T-cell (primary cell): ENCODE measurements around the gene PRTN3. TPM values are rescaled to one million over a fixed set of nuclear protein-coding genes. Genes with fewer than 3 reads are reported as not detected.

Source experiments
- ATAC-seq, 4 experiments: fragments of 200-7000 bp in 3 of 4; fragments of 150-1000 bp in 1 of 4; cut with Tn5 transposase; replicated peaks in 1 of 4; 1 replicate in 3 of 4; 2 replicates in 1 of 4; pipeline ENCODE4 v1.10.0; 2021; ENCODE audit warnings: moderate library complexity in 3 of 4, mild to moderate bottlenecking in 2 of 4, moderate number of reproducible peaks in 1 of 4
- CTCF ChIA-PET, 2 donors: fragments of 300-600 bp; sonication (Branson Sonifier 250); formaldehyde crosslinking; loops; one replicate each; lab custom pipeline; 2022; ENCODE audit warnings: antibody characterized with exemption in 2 of 2; lab: Charles Lee
- POLR2A ChIA-PET, 2 donors: fragments of 300-600 bp; sonication (Branson Sonifier 250); formaldehyde crosslinking; loops; one replicate each; lab custom pipeline; 2022; ENCODE audit warnings: antibody characterized with exemption in 2 of 2; lab: Charles Lee
- DNase-seq, 35 experiments: peaks; one replicate each; pipeline versions ENCODE4 v3.0.0 to v3.0.0-alpha.2; 2013 to 2023
- H3K27ac ChIP-seq: one replicate; pipeline ENCODE4 v1.5.1; 2013; ENCODE audit warnings: low read length
- H3K27me3 ChIP-seq, 2 experiments: replicated peaks in 1 of 2; 1 replicate in 1 of 2; 2 replicates in 1 of 2; pipeline versions ENCODE4 v1.6.1 to v1.7.0; 2013; ENCODE audit warnings: low read length in 1 of 2, mixed read lengths in 1 of 2; ENCODE audit not compliant: control insufficient read depth in 2 of 2, insufficient read depth in 2 of 2; ENCODE audit errors: extremely low read depth in 1 of 2
- H3K36me3 ChIP-seq, 2 donors: 1 replicate in 1 of 2; 2 replicates in 1 of 2; pipeline versions ENCODE4 v1.6.1 to v1.7.0; 2013; ENCODE audit warnings: low read length in 1 of 2; ENCODE audit not compliant: control insufficient read depth in 2 of 2, insufficient read depth in 1 of 2; ENCODE audit errors: extremely low read depth in 1 of 2
- H3K4me1 ChIP-seq, 2 experiments: 1 replicate in 1 of 2; 2 replicates in 1 of 2; pipeline versions ENCODE4 v1.6.1 to v1.7.0; 2013; ENCODE audit warnings: low read length in 2 of 2, mixed read lengths in 1 of 2; ENCODE audit not compliant: insufficient read depth in 2 of 2, control insufficient read depth in 1 of 2; ENCODE audit errors: extremely low read depth in 1 of 2
- H3K4me3 ChIP-seq, 2 donors: 1 replicate in 1 of 2; 2 replicates in 1 of 2; pipeline versions ENCODE4 v1.5.1 to v1.7.0; 2013; ENCODE audit warnings: mild to moderate bottlenecking in 2 of 2, low read length in 1 of 2, moderate library complexity in 1 of 2; ENCODE audit not compliant: control insufficient read depth in 1 of 2; ENCODE audit errors: extremely low read depth in 1 of 2
- H3K9me3 ChIP-seq: 2 replicates; pipeline ENCODE4 v1.7.0; 2013
- H3K27ac Mint-ChIP-seq, 2 donors: one replicate each; pipeline ENCODE4 v1.8.0; 2020 to 2021; ENCODE audit warnings: mild to moderate bottlenecking in 2 of 2, mixed read lengths in 2 of 2
- H3K27me3 Mint-ChIP-seq, 2 donors: one replicate each; pipeline ENCODE4 v1.8.0; 2021 to 2022; ENCODE audit warnings: mixed read lengths in 2 of 2
- H3K36me3 Mint-ChIP-seq: one replicate; pipeline ENCODE4 v1.8.0; 2021; ENCODE audit warnings: mixed read lengths
- H3K4me1 Mint-ChIP-seq, 3 donors: one replicate each; pipeline ENCODE4 v1.8.0; 2020 to 2022; ENCODE audit warnings: mixed read lengths in 3 of 3, mild to moderate bottlenecking in 1 of 3
- H3K4me3 Mint-ChIP-seq, 3 donors: one replicate each; pipeline ENCODE4 v1.8.0; 2020 to 2022; ENCODE audit warnings: mild to moderate bottlenecking in 3 of 3, mixed read lengths in 3 of 3, moderate library complexity in 3 of 3
- H3K9me3 Mint-ChIP-seq, 3 donors: one replicate each; pipeline ENCODE4 v1.8.0; 2020 to 2022; ENCODE audit warnings: mixed read lengths in 3 of 3
- WGBS: methylation state at CpG from one replicate; pipeline ENCODE4 v1.1.5; 2013; ENCODE audit warnings: missing lambda C conversion rate; ENCODE audit not compliant: insufficient coverage; 5-methylcytosine and 5-hydroxymethylcytosine counted together
- total RNA-seq, 35 experiments: library from RNA in 6 of 35; stranded (reverse) in 6 of 35; fragments of 120-200 nt in 1 of 35; gene quantifications; one replicate each; pipeline versions ENCODE4 v1.2.1 to v1.2.4 and lab custom pipeline; 2013 to 2026

PRTN3 gene
- total RNA-seq, 5 donors from 2014 or later (not counting 1 experiment from before 2014, with no cell fraction given): 0.50 TPM; not detected in 4

GRCh38 chr19:806815-807421, 33.9 kb upstream of the PRTN3 start:
- POLR2A ChIA-PET: no interaction called here
- H3K27ac Mint-ChIP-seq: peak overlapping the region; percentile 22 to 63
- Histone ChIP-seq H3K27ac (no peak overlapping the region), H3K27me3 (no peaks in the 10 kb centered on the region), H3K36me3 (peaks cover 77 to 91% of the 10 kb centered on the region in 2 donors), H3K4me3 (no peak overlapping the region), H3K4me1 (peaks cover 7 to 22% of the 10 kb centered on the region in 2 experiments), H3K9me3 (no peaks in the 10 kb centered on the region)
- H3K4me1 Mint-ChIP-seq: peaks cover 17 to 35% (median 27%) of the 10 kb centered on the region in 3 donors
- H3K27me3 Mint-ChIP-seq: no peaks in the 10 kb centered on the region
- no peaks in the 10 kb centered on the region for H3K9me3 Mint-ChIP-seq
- ATAC-seq (no peak), DNase-seq (no peak)
- CTCF ChIA-PET: no interaction called here
- 94% methylated on average over 20 of the region's 34 CpGs for WGBS
- peak overlapping the region in 1 of 3 donors; percentile 10 for H3K4me3 Mint-ChIP-seq
- H3K36me3 Mint-ChIP-seq: peaks cover 27% of the 10 kb centered on the region

GRCh38 chr19:807627-808422, 33.0 kb upstream of the PRTN3 start:
- H3K9me3 ChIP-seq: no peaks in the 10 kb centered on the region
- no peak for ATAC-seq
- H3K27me3 ChIP-seq: no peaks in the 10 kb centered on the region
- peaks cover 8 to 25% (median 18%) of the 10 kb centered on the region in 3 donors for H3K4me1 Mint-ChIP-seq
- ChIA-PET POLR2A (no interaction called here), CTCF (no interaction called here)
- H3K27ac ChIP-seq: no peak overlapping the region
- H3K9me3 Mint-ChIP-seq: no peaks in the 10 kb centered on the region
- 92% methylated on average over 26 of the region's 44 CpGs for WGBS
- H3K27ac Mint-ChIP-seq: peak overlapping the region; percentile 22 to 63
- peaks cover 0 to 13% of the 10 kb centered on the region in 2 experiments for H3K4me1 ChIP-seq
- no peaks in the 10 kb centered on the region for H3K27me3 Mint-ChIP-seq
- H3K36me3 Mint-ChIP-seq: peaks cover 24% of the 10 kb centered on the region
- H3K4me3 ChIP-seq: no peak overlapping the region
- H3K4me3 Mint-ChIP-seq: peak overlapping the region in 1 of 3 donors; percentile 10
- DNase-seq: peak in 1 of 35 experiments; percentile 6
- peaks cover 74 to 88% of the 10 kb centered on the region in 2 donors for H3K36me3 ChIP-seq

GRCh38 chr19:808423-808775, 32.4 kb upstream of the PRTN3 start:
- Mint-ChIP-seq H3K4me3 (no peak overlapping the region), H3K27ac (no peak overlapping the region), H3K27me3 (no peaks in the 10 kb centered on the region), H3K36me3 (peaks cover 22% of the 10 kb centered on the region), H3K4me1 (peaks cover 7 to 20% (median 13%) of the 10 kb centered on the region in 3 donors), H3K9me3 (no peaks in the 10 kb centered on the region)
- CTCF ChIA-PET: no interaction called here
- Histone ChIP-seq H3K27me3 (no peaks in the 10 kb centered on the region), H3K27ac (no peak overlapping the region), H3K36me3 (peaks cover 76 to 84% of the 10 kb centered on the region in 2 donors), H3K9me3 (no peaks in the 10 kb centered on the region), H3K4me3 (no peak overlapping the region), H3K4me1 (peaks cover 0 to 8% of the 10 kb centered on the region in 2 experiments)
- ATAC-seq: no peak
- peak in 1 of 35 experiments; percentile 2 for DNase-seq
- 92% methylated on average over 17 of the region's 26 CpGs for WGBS
- POLR2A ChIA-PET: no interaction called here

- Histone ChIP-seq H3K27ac (no peak overlapping the region), H3K36me3 (peaks cover 65 to 67% of the 10 kb centered on the region in 2 donors), H3K4me1 (no peaks in the 10 kb centered on the region), H3K9me3 (no peaks in the 10 kb centered on the region), H3K27me3 (no peaks in the 10 kb centered on the region), H3K4me3 (no peak overlapping the region)
- Mint-ChIP-seq H3K4me1 (peaks cover 7 to 11% (median 9%) of the 10 kb centered on the region in 3 donors), H3K36me3 (peaks cover 19% of the 10 kb centered on the region), H3K4me3 (no peak overlapping the region), H3K9me3 (no peaks in the 10 kb centered on the region), H3K27ac (no peak overlapping the region), H3K27me3 (no peaks in the 10 kb centered on the region)
- DNase-seq (no peak), ATAC-seq (no peak)
- ChIA-PET CTCF (no interaction called here), POLR2A (interaction anchor here in 1 of 2 donors (0.6 kb wide), 1 partner anchor 176 kb away, joined by 7 read pairs; no protein-coding TSS in a partner anchor)
- 95% methylated on average over 29 of the region's 30 CpGs for WGBS
Observed at GRCh38 chr19:810077-810855, 30.5 kb upstream of the PRTN3 start.

GRCh38 chr19:810883-811489, 29.8 kb upstream of the PRTN3 start:
- Histone ChIP-seq H3K4me1 (no peaks in the 10 kb centered on the region), H3K27me3 (no peaks in the 10 kb centered on the region), H3K36me3 (peaks cover 58 to 61% of the 10 kb centered on the region in 2 donors), H3K27ac (no peak overlapping the region), H3K9me3 (no peaks in the 10 kb centered on the region), H3K4me3 (no peak overlapping the region)
- ATAC-seq (no peak), DNase-seq (no peak)
- Mint-ChIP-seq H3K27ac (no peak overlapping the region), H3K36me3 (peaks cover 22% of the 10 kb centered on the region), H3K9me3 (no peaks in the 10 kb centered on the region), H3K4me1 (peaks cover 7 to 11% (median 9%) of the 10 kb centered on the region in 3 donors), H3K27me3 (no peaks in the 10 kb centered on the region), H3K4me3 (no peak overlapping the region)
- POLR2A ChIA-PET: interaction anchor here in 1 of 2 donors (0.6 kb wide), 1 partner anchor 177 kb away, joined by 7 read pairs; no protein-coding TSS in a partner anchor
- WGBS: 93% methylated on average over 20 of the region's 25 CpGs
- CTCF ChIA-PET: no interaction called here
